ENCODE data around the gene COX8C. TPM values are rescaled to one million over a fixed set of nuclear protein-coding genes. Genes with fewer than 3 reads are reported as not detected.

The COX8C gene
- total RNA-seq, 1 experiment from 2014 or later = not detected

DNA sequence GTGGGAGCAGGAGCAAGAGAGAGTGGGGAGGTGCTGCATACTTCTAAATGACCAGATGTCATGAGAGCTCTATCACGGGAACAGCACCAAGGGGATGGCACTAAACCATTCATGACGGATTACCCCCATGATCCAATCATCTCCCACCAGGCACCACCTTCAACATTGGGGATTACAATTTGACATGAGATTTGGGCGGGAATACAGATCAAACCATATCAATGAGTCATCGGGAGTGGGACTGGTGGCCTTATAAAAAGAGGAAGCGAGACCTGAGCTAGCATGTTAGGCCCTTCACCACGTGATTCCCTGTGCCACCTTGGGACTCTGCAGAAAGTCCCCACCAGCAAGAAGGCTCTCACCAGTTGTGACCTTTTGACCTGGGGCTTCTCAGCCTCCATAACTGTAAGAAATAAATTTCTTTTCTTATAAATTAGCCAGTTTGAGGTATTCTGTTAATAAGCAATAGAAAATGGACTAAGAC, 28.7 kb downstream of the COX8C start:
- Histone ChIP-seq H3K36me3 (ENCODE audit: control insufficient read depth in 1 of 2, insufficient read depth in 2 of 2, low read length in 2 of 2) (no peaks in the 10 kb centered on the region), H3K27me3 (ENCODE audit: insufficient read depth, low read length) (peaks cover 12% of the 10 kb centered on the region; the same call in 1 of the 2 replicates), H3K9me3 (ENCODE audit: control insufficient read depth in 1 of 2, insufficient read depth in 1 of 2, low read depth in 1 of 2, low read length in 2 of 2) (no peaks in the 10 kb centered on the region), H3K9ac (ENCODE audit: low read length) (no peak overlapping the region), H3K9me2 (ENCODE audit: insufficient read depth) (no peaks in the 10 kb centered on the region), H3K79me2 (ENCODE audit: insufficient read depth, low read length) (no peaks in the 10 kb centered on the region), H3K4me2 (ENCODE audit: low read length) (no peak overlapping the region), H3K27ac (ENCODE audit: low read depth, low read length) (no peak overlapping the region), H3K4me1 (ENCODE audit: control insufficient read depth in 1 of 2, insufficient read depth in 2 of 2, low read length in 2 of 2) (no peaks in the 10 kb centered on the region), H3K4me3 (replicated peaks in 1 of 2; ENCODE audit: low read depth in 1 of 2, low read length in 2 of 2) (no peak overlapping the region), H2AFZ (ENCODE audit: low read depth, low read length, poor library complexity, severe bottlenecking) (no peak overlapping the region), H4K20me1 (ENCODE audit: insufficient read depth) (no peaks in the 10 kb centered on the region)
- intact Hi-C loops (cut with micrococcal nuclease) = no loop called here
- ATAC-seq (no peak), DNase-seq (ENCODE audit: low read depth, low spot score) (no peak)
- CTCF ChIA-PET = no interaction called here
- RAD21 ChIA-PET (ENCODE audit: low non-redundant PET in 1 of 2, low total read pairs in 2 of 2, uncharacterized antibody in 2 of 2, unreplicated experiment in 2 of 2) = no interaction called here
- TF ChIP-seq TCF7L2 (IDR thresholded peaks at IDR 0.05; ENCODE audit: borderline replicate concordance, extremely low read depth, insufficient read depth, insufficient read length) (no peak), SP1 (IDR thresholded peaks at IDR 0.05; ENCODE audit: low read depth) (no peak), RAD21 (IDR thresholded peaks at IDR 0.05; ENCODE audit: low read depth) (no peak), SRF (IDR thresholded peaks at IDR 0.05; ENCODE audit: low read depth) (no peak), ZNF274 (IDR thresholded peaks at IDR 0.05; ENCODE audit: low read depth, low read length) (no peak)
- TF ChIP-seq, protein P1, sequence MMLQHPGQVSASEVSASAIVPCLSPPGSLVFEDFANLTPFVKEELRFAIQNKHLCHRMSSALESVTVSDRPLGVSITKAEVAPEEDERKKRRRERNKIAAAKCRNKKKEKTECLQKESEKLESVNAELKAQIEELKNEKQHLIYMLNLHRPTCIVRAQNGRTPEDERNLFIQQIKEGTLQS (IDR thresholded peaks at IDR 0.05) = no peak
- no TSS peak for BruUV-seq (replicated peaks)
- POLR2A ChIA-PET = no interaction called here

DNA sequence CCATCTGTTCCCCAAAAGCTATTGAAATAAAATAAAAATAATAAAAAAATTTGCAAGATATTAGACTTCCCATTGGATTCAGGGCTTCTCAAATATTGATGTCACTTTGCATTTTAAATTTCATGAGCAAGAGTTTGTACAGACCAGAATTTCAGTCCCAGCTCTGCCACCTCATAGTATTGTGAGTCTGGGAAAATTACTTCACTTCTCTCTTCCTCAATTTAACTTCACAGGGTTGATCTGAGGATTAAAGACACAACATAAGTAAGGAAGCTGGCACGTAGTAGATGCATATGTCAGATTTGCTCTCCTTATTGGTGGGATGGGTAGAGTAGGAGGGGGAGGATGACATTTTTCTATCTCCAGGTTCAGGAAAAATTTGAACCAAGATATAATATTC, 32.8 kb downstream of the COX8C start:
- Histone ChIP-seq H4K20me1 (ENCODE audit: insufficient read depth) (no peaks in the 10 kb centered on the region), H3K79me2 (ENCODE audit: insufficient read depth, low read length) (no peaks in the 10 kb centered on the region), H3K9me3 (ENCODE audit: control insufficient read depth in 1 of 2, insufficient read depth in 1 of 2, low read depth in 1 of 2, low read length in 2 of 2) (no peaks in the 10 kb centered on the region), H3K4me2 (ENCODE audit: low read length) (no peak overlapping the region), H3K27me3 (ENCODE audit: insufficient read depth, low read length) (peaks cover 19% of the 10 kb centered on the region; the same call in 1 of the 2 replicates), H3K27ac (ENCODE audit: low read depth, low read length) (no peak overlapping the region), H3K4me3 (replicated peaks in 1 of 2; ENCODE audit: low read depth in 1 of 2, low read length in 2 of 2) (no peak overlapping the region), H2AFZ (ENCODE audit: low read depth, low read length, poor library complexity, severe bottlenecking) (no peak overlapping the region), H3K4me1 (ENCODE audit: control insufficient read depth in 1 of 2, insufficient read depth in 2 of 2, low read length in 2 of 2) (no peaks in the 10 kb centered on the region), H3K9me2 (ENCODE audit: insufficient read depth) (no peaks in the 10 kb centered on the region), H3K36me3 (ENCODE audit: control insufficient read depth in 1 of 2, insufficient read depth in 2 of 2, low read length in 2 of 2) (no peaks in the 10 kb centered on the region), H3K9ac (ENCODE audit: low read length) (no peak overlapping the region)
- ChIA-PET POLR2A (no interaction called here), RAD21 (ENCODE audit: low non-redundant PET in 1 of 2, low total read pairs in 2 of 2, uncharacterized antibody in 2 of 2, unreplicated experiment in 2 of 2) (no interaction called here), CTCF (no interaction called here)
- BruUV-seq (replicated peaks) = no TSS peak
- DNase-seq (ENCODE audit: low read depth, low spot score) (no peak), ATAC-seq (no peak)
- intact Hi-C loops (cut with micrococcal nuclease) = no loop called here
- TF ChIP-seq EZH2phosphoT487 (IDR thresholded peaks at IDR 0.05; ENCODE audit: borderline replicate concordance) (no peak), ELF1 (IDR thresholded peaks at IDR 0.05; ENCODE audit: borderline replicate concordance, low read depth) (no peak), CBX3 (IDR thresholded peaks at IDR 0.05; ENCODE audit: low read depth) (no peak), TCF7L2 (IDR thresholded peaks at IDR 0.05; ENCODE audit: borderline replicate concordance, extremely low read depth, insufficient read depth, insufficient read length) (no peak), SRF (IDR thresholded peaks at IDR 0.05; ENCODE audit: low read depth) (no peak), EGR1 (IDR thresholded peaks at IDR 0.05; ENCODE audit: low read depth) (no peak), YY1 (IDR thresholded peaks at IDR 0.05; ENCODE audit: extremely low read depth, insufficient replicate concordance, low read depth, low read length) (no peak), CEBPB (IDR thresholded peaks at IDR 0.05; ENCODE audit: low read depth) (no peak), RAD21 (IDR thresholded peaks at IDR 0.05; ENCODE audit: low read depth) (no peak), JUND (IDR thresholded peaks at IDR 0.05) (no peak), POLR2A (IDR thresholded peaks at IDR 0.05; ENCODE audit: borderline replicate concordance, extremely low read depth, insufficient read depth, insufficient read length) (no peak)
- TF ChIP-seq, protein P2, sequence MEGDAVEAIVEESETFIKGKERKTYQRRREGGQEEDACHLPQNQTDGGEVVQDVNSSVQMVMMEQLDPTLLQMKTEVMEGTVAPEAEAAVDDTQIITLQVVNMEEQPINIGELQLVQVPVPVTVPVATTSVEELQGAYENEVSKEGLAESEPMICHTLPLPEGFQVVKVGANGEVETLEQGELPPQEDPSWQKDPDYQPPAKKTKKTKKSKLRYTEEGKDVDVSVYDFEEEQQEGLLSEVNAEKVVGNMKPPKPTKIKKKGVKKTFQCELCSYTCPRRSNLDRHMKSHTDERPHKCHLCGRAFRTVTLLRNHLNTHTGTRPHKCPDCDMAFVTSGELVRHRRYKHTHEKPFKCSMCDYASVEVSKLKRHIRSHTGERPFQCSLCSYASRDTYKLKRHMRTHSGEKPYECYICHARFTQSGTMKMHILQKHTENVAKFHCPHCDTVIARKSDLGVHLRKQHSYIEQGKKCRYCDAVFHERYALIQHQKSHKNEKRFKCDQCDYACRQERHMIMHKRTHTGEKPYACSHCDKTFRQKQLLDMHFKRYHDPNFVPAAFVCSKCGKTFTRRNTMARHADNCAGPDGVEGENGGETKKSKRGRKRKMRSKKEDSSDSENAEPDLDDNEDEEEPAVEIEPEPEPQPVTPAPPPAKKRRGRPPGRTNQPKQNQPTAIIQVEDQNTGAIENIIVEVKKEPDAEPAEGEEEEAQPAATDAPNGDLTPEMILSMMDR (IDR thresholded peaks at IDR 0.05 in 2 of 3, conservative IDR thresholded peaks at IDR 0.05 in 1 of 3; ENCODE audit: borderline replicate concordance in 1 of 3, insufficient read depth in 1 of 3, low read depth in 2 of 3, low read length in 2 of 3) = no peak
- TF ChIP-seq, protein P3, sequence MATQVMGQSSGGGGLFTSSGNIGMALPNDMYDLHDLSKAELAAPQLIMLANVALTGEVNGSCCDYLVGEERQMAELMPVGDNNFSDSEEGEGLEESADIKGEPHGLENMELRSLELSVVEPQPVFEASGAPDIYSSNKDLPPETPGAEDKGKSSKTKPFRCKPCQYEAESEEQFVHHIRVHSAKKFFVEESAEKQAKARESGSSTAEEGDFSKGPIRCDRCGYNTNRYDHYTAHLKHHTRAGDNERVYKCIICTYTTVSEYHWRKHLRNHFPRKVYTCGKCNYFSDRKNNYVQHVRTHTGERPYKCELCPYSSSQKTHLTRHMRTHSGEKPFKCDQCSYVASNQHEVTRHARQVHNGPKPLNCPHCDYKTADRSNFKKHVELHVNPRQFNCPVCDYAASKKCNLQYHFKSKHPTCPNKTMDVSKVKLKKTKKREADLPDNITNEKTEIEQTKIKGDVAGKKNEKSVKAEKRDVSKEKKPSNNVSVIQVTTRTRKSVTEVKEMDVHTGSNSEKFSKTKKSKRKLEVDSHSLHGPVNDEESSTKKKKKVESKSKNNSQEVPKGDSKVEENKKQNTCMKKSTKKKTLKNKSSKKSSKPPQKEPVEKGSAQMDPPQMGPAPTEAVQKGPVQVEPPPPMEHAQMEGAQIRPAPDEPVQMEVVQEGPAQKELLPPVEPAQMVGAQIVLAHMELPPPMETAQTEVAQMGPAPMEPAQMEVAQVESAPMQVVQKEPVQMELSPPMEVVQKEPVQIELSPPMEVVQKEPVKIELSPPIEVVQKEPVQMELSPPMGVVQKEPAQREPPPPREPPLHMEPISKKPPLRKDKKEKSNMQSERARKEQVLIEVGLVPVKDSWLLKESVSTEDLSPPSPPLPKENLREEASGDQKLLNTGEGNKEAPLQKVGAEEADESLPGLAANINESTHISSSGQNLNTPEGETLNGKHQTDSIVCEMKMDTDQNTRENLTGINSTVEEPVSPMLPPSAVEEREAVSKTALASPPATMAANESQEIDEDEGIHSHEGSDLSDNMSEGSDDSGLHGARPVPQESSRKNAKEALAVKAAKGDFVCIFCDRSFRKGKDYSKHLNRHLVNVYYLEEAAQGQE (IDR thresholded peaks at IDR 0.05; ENCODE audit: low read depth) = no peak
